Measurements from ENCODE around the gene CRADD.

DNA sequence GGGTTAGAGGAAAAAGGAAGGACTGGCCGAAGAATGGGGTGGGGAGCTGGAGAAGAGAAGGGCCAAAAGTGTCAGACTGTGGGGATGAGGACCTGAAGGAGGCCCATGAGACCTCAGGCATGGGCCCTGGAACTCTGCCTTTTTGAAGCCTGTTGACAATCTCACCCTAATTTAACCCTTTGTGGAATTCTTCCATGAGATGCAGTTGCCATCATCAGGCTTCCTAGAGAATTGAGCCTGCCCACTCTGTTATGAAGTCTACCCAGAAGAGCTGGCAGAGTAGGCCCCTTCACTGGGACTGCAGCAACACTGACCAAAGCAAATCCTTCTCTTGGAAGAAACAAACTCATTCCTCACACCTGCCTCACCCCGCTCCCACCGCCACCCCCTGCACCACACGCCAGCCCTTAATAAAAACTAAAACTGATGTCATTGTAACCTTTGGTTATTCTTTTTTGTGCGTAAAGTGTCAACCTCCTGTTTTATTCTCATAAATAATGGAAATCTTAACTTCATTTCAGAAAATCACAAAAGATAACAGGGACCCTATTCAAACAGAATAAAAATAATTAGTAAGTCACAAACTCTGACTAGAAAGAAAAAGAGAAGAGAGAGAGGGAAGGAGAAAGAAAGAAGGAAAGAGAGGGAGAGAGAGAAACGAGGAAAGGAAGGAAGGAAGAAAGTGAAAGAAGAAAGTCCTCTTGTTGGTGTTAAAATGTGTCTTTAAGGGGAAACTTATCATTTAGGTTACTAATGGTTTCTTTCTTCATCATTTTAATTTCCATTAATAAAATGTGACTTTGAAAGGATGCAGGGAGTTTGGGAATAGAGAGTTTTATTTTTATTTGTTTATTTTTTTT, 61.3 kb downstream of the CRADD start:
- TF ChIP-seq, protein P1, sequence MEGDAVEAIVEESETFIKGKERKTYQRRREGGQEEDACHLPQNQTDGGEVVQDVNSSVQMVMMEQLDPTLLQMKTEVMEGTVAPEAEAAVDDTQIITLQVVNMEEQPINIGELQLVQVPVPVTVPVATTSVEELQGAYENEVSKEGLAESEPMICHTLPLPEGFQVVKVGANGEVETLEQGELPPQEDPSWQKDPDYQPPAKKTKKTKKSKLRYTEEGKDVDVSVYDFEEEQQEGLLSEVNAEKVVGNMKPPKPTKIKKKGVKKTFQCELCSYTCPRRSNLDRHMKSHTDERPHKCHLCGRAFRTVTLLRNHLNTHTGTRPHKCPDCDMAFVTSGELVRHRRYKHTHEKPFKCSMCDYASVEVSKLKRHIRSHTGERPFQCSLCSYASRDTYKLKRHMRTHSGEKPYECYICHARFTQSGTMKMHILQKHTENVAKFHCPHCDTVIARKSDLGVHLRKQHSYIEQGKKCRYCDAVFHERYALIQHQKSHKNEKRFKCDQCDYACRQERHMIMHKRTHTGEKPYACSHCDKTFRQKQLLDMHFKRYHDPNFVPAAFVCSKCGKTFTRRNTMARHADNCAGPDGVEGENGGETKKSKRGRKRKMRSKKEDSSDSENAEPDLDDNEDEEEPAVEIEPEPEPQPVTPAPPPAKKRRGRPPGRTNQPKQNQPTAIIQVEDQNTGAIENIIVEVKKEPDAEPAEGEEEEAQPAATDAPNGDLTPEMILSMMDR (IDR thresholded peaks at IDR 0.05) = no peak
- no peak for TF ChIP-seq POLR2A (IDR thresholded peaks at IDR 0.05)

All from body of pancreas (tissue), 4 donors.